Measurements from ENCODE around the gene FGD4.

FGD4 gene

DNA sequence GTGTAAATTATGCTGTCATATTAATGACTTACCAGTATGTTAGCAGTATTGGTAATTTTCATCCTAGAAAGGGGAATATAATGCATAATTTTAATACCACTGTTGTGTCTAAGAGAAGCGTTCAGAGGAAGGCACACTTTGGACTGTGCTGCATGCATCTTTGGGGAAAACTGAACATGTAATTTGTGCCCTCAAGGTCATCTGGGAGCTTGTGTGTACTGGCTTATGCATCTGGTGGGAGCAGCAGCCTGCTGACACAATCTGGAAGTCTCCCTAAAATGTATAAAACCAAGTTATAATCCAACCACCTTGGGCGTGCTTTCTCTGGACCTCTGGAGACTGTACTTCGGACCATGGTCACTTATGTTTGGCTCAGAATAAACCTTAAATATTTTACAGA lies 14.1 kb downstream of the FGD4 start:
- no peak for DNase-seq

GRCh38 chr12:32418221-32418620 lies 18.9 kb downstream of the FGD4 start:
- DNase-seq: no peak

DNA sequence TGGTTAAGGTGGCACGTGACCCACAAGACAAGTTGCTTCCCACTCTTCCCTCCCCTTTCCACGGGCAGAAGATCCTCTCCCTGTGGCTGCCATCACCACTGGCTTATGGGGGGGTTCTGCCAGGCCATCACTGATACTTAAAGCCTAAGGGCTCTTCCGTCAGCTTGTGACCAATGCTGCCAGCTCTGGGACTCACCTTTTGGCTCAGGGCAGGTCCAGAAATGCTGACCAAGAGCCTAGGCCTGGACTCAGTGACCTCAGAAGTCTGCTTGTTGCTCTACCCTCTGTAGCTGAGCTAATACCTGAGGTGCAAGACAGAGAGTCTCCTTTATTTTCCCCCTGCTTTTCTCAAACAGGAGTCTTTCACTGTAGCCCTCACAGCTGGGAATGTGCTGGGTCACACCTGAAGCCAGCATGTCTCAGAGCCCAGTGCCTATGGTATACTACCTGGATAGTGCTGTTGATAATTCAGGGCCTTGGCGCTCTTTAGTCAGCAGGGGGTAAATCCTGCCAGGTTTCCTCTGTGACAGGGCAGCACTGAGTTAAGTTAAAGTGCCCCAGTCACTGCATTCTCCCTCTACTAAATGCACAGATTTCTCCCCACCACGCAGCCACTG lies 19.7 kb downstream of the FGD4 start:
- DNase-seq: no peak

GRCh38 chr12:32419520-32419960 lies 20.2 kb downstream of the FGD4 start:
- no peak for DNase-seq

GRCh38 chr12:32420356-32420755 lies 21.0 kb downstream of the FGD4 start:
- DNase-seq: no peak

- no peak for DNase-seq
Observed at GRCh38 chr12:32423559-32423958, 24.2 kb downstream of the FGD4 start.

- DNase-seq: no peak
Observed at GRCh38 chr12:32431025-32431424, 31.7 kb downstream of the FGD4 start.

DNA sequence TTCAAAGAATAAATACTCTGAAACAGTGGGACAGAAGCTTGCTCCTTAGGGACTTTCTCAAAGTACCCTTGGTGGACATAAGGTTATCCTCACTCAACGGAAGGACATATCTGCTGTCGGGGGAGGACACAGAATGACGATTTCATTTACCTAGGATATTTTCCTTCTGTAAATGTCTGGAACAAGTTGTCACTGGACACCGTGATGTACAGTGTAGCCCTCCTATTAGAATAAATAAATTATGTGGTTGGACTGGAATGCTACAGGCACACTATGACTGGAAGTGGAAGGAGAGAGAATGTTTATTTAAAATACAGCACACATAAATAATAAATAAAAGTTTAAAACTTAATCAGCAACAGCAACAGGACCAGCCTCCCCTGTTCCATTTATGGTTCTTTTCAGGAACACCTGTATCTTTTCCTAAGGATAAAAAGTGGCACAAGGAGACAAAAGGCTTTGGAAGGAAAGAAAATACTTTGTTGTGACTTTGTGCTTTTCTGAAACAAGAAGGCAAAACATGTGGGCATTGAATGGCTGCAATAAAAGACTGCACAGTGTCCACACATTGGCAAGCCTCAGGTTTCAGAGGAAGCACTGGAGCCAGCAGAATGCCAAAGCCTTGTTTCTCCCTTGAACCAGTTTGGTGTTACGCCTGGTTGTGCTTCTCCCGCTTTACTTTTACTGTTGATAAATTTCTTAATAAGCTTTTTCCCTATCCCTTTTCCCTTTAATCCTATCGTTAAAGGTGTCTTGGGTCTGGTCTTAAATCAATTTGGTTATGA lies 36.8 kb downstream of the FGD4 start:
- DNase-seq: no peak

GRCh38 chr12:32437095-32437515 lies 37.7 kb downstream of the FGD4 start:
- no peak for DNase-seq

- no peak for DNase-seq
Observed at GRCh38 chr12:32440120-32440865, 40.9 kb downstream of the FGD4 start.

DNA sequence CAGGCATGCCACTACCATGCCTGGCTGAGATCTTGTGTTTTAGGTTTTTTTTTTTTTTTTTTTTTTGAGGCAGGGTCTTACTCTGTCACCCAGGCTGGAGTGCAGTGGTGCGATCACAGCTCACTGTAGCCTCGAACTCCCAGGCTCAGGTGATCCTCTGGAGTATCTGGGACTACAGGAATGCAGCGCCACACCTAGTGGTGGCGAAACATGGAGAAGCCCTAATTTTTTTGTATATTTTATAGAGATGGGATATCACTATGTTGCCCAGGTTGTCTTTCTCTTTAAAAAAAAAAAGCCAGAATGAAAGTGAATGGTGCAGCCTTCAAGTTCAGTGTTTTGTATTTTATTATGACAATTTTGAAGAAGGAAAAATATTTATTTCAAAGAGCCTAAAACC lies 44.1 kb downstream of the FGD4 start:
- no peak for DNase-seq

- no peak for DNase-seq
Observed at GRCh38 chr12:32444895-32445294, 45.5 kb downstream of the FGD4 start.

DNA sequence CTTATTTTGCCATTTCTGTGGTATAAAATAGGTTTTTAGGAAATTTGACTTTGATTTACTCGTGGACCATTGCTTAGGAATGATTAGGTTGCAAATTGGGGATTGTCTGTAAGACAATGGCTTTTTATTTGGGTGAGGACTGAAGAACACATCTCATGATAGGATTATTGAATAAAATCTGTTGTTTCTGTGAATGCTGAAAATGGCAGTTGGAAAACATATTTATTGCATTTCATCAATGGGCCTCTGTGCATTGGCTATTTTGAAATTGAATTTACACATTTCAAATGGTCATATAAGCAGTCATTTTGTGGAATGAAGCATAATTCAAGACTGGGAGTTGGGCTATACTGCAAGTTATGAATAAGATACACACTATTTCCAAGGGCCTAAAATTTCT lies 46.0 kb downstream of the FGD4 start:
- no peak for DNase-seq

GRCh38 chr12:32446316-32447119 lies 47.2 kb downstream of the FGD4 start:
- no peak for DNase-seq

- no peak for DNase-seq
Observed at GRCh38 chr12:32448586-32448985, 49.2 kb downstream of the FGD4 start.

- DNase-seq: no peak
Observed at GRCh38 chr12:32450363-32450762, 51.0 kb downstream of the FGD4 start.

DNA sequence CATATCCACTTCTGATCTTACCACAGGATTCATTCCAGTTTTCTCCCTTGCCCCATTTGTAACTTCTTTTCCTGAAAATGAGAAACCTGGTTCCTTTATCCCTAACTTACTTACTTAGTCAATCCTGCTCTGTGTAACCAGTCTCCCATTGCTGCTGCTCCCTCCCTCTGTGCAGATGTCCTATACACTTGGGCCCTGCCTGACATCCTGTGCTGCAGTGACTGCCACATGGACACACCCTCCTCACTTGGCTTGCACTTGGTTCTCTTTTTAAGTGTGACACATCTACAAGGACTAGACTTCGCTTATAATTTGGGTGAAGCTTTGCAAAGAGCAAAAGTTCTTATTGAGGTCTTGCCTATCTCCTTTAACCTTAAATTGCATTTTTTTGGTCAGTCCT lies 51.4 kb downstream of the FGD4 start:
- no peak for DNase-seq

- DNase-seq: no peak
Observed at GRCh38 chr12:32451816-32452215, 52.5 kb downstream of the FGD4 start.

- no peak for DNase-seq
Observed at GRCh38 chr12:32454075-32454474, 54.7 kb downstream of the FGD4 start.

DNA sequence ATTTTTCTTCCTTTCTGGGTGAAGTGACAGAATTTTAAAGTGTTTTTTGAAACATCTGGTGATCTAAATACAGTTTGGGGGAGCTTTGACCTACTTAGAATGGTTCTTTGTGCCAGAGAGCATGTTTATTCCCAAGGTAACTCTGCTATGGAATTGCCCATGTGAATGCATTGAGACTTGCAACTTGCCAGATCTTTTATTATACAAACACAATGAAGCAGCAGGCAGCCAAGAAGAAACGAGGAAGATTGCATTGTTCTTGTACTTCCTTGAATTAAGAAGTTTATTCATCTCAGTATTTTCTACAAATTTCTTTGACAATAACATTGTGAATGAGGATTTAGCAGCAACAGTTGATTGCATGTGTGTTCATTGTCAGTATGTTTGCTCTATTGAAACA lies 55.5 kb downstream of the FGD4 start:
- no peak for DNase-seq

DNA sequence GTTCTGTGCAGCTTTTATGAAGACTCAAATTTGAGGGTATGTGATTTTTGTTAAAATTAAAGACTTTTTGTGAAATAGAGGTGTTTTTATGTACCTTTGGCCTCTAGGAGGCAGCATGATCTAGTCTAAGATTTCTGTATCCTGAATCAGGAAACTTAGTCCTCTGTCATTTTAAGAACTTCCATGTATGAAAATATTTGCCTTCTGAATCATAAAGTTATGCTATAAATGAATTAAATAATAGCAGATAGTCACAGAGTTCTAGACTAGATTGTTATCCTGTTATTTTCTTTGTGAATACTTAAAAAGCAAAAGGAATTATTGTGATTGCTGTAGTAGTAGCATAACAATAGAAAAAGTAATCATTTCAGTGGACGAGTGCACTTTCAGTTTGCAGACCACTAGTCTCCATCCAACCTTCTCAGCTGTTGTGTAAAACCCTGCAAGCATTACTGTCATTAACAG lies 56.3 kb downstream of the FGD4 start:
- peak; percentile 8 to 27 for DNase-seq

- DNase-seq: no peak
Observed at GRCh38 chr12:32457251-32458025, 58.1 kb downstream of the FGD4 start.
